Stimulated activated CD4-positive, alpha-beta T cell treated with anti-CD3 and anti-CD28 coated beads, Interleukin-2, amount 100 ng/mL, for 4 hours (primary cell): ENCODE data around the gene KCNMA1.
"Not testable (repeated sequence)": the region's sequence is repeated elsewhere in the genome, so short reads cannot be mapped to it uniquely, and the experiment has no call there.

Source experiments
- DNase-seq: peaks from one replicate; pipeline ENCODE4 v3.0.0-alpha.2; 2020; ENCODE audit warnings: low read depth

The KCNMA1 gene

GRCh38 chr10:77392236-77392721 is 245.3 kb downstream of the KCNMA1 start:
- no peak for DNase-seq

DNA sequence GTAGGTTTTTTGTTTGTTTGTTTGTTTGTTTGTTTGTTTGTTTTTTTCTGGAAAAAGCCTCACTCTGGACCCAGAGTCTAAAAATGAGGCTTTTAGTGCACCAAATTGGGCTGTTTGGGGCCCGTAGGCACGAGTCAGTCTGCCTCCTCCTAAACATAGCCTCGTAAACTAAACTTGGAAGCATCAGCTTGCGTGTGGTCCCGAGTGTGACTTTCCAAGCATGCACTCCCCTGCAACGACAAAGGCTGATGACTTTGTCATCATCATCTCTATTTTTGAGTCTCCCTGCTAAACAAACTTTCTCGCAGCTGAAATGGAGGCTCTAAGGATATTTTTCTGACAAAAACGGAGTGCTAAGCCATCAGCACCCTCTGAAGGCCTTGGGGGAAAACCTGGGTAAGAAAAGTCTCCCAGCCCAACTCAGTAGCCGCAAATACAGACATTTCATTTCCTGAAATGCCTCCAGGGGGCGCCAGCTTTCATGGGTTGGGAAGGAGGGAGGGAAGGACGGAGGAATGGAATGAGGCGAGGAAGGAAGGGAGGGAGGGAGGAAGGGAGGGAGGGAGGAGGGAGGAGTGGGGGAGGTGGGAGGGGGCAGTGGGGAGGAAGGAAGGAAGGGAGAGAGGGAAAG is 245.9 kb downstream of the KCNMA1 start:
- DNase-seq: no peak

- DNase-seq: no peak
These were observed 247.1 kb downstream of the KCNMA1 start for GRCh38 chr10:77390481-77390891.

GRCh38 chr10:77388571-77389100 is 249.0 kb downstream of the KCNMA1 start:
- DNase-seq: no peak

DNA sequence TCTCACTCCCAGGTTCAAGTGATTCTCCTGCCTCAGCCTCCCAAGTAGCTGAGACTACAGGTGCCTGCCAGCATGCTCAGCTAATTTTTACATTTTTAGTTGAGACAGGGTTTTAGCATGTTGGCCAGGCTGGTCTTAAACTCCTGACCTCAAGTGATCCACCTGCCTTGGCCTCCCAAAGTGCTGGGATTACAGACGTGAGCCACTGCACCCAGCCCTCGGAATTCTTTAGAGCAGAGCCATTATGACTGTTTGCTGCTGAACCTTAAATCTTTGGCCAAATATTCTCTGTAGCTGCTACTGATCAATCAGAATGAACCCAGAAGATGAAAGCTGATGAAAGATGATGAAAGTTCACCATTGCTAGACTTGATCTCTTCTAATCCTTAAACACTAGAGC is 249.9 kb downstream of the KCNMA1 start:
- DNase-seq: not testable (repeated sequence)

DNA sequence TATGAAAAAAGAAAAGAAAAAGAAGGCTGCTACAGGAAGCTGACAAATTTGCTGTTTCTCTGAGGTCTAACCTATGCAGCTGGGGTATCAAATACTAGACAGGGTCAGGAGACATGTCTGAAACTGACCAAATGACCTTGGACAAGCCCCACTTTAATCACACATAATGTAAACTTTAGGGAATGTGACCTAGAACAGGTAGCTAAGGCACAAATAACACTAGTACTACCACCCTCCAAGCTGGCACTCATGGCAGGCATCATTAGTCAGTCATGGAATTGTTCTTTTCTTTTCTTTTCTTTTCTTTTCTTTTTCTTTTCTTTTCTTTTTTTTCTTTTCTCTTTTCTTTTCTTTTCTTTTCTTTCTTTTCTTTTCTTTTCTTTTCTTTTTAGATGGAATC is 250.4 kb downstream of the KCNMA1 start:
- DNase-seq: no peak

DNA sequence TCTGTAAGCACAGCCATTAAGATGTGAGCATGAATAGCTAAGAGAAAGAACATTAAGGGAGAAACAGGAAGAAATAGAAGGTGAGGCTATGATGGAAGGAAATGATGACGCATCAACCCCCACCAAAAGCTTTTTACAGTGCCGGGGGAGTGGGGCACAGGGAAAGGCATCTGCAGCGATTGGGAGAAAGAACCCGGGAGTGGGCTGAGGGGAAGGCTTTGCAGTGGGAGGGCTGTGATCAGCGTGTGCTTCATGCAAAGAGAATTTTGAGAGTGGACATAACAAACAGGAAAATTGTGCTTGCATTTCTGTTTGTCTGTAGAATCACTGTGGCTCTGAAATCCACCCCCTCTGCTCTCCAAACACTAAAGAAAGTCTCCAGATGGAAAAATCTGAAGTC is 250.8 kb downstream of the KCNMA1 start:
- DNase-seq: no peak

GRCh38 chr10:77386365-77386764 is 251.2 kb downstream of the KCNMA1 start:
- no peak for DNase-seq

GRCh38 chr10:77385315-77385714 is 252.3 kb downstream of the KCNMA1 start:
- no peak for DNase-seq

GRCh38 chr10:77383861-77384553 is 253.6 kb downstream of the KCNMA1 start:
- DNase-seq: no peak

DNA sequence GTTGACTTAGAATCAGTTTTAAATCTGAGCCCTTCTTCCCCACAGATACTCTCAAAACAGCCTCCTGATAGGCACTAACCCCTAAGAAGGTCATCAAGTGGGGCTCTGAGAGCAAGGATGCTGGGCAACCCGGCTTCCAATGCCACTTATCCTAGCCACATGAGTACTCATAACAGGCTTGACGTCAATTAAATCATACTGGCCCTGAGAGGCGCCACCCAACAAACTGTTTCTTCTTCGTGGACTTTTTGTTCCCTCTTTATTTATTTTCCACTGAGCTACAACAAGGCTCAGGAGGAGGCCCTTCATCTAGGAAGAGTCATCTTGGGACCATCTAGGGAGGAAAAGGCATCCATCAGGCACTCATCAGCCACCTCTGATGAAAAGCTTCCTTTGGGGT is 255.9 kb downstream of the KCNMA1 start:
- DNase-seq: no peak

DNA sequence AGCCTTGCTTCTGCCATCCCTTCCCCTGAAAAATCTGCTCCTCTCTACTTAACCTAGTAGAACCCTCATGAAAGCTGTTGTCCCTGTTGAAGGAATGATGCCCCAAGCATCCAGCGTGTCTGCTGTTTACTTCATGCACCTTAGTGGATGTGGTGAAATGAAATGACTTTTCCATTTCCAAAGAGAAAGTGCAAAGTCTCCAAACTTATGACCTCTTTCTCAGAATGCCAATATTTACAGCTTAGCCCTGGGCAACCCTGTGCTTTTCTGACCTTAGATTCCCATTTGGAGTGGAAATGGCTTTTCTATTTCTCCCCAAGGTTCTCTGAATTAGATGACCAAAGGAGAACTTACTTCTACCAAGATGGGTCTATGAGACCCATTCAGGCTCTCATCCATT is 256.9 kb downstream of the KCNMA1 start:
- DNase-seq: no peak

DNA sequence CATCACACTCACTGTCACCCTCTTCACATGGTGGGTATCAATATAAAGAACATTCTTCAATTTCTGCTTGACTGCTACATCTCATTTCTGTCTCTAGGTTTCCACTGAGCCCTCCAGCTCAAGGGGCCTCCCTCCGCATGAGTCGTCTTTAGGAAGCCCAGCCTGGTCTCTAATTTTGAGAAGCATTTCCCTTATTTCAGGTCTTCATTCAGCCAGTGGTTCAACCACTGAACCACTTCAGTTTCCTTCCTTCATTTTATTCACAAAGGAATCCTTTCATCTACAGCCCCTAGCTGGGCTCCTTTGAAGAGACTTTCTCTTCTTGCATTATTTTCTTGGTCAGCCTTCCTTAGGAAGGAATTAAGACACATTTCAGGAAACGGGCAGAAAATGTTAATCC is 257.4 kb downstream of the KCNMA1 start:
- no peak for DNase-seq

GRCh38 chr10:77378366-77379349 is 258.9 kb downstream of the KCNMA1 start:
- DNase-seq: no peak

DNA sequence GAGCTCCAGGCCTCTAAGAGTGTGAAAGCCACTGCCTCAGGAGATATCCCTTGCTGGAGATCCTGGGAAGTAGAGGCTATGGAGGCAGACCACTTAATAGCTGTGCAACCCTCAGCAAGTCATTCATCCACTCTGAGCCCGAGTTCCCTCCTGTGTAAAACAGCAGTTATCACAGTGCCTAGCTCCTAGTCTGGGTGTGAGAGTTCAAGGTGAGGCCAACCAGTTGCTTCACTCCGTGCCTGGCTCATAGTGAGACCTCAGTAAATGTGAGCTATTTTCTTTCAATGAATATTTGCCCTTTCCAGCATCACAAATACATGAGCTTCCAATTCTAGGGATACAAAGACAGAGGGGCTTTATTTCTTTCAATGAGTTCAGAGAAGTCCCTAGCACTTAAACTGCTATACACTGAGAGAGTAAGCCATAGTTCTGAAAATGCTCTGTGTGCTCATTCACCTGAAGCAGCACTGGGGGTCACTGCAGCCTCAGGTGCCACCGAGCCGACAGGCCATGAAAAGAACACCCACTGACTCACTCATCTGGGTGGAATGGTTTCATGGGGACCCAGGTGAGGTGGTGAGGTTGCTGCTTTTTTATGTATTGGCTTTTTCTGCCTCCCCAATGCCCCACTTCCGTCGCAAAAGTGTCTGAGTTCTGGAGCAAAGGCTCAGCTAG is 259.8 kb downstream of the KCNMA1 start:
- no peak for DNase-seq

GRCh38 chr10:77377034-77377433 is 260.6 kb downstream of the KCNMA1 start:
- no peak for DNase-seq

DNA sequence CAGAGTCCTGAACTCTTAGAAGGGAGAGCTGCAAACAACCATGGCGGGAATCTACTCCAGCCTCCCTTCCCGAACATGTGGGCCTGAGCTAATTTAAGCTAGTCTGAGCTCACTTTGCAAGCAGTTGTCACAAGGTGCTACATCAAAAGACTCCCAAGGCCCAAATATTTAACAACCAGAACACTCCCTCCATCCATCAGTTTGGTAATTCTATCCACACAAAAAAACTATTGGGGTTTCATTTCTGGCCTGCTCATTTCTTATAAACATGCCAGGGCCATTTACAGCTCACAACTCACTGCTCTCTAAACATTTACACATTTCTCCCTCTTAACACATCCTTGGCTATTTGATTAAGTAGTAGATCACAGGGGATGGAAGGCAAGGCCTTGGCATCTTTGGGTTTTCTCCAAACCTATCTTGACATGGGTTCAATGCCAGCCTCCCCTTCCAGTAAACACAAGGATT is 263.4 kb downstream of the KCNMA1 start:
- no peak for DNase-seq

DNA sequence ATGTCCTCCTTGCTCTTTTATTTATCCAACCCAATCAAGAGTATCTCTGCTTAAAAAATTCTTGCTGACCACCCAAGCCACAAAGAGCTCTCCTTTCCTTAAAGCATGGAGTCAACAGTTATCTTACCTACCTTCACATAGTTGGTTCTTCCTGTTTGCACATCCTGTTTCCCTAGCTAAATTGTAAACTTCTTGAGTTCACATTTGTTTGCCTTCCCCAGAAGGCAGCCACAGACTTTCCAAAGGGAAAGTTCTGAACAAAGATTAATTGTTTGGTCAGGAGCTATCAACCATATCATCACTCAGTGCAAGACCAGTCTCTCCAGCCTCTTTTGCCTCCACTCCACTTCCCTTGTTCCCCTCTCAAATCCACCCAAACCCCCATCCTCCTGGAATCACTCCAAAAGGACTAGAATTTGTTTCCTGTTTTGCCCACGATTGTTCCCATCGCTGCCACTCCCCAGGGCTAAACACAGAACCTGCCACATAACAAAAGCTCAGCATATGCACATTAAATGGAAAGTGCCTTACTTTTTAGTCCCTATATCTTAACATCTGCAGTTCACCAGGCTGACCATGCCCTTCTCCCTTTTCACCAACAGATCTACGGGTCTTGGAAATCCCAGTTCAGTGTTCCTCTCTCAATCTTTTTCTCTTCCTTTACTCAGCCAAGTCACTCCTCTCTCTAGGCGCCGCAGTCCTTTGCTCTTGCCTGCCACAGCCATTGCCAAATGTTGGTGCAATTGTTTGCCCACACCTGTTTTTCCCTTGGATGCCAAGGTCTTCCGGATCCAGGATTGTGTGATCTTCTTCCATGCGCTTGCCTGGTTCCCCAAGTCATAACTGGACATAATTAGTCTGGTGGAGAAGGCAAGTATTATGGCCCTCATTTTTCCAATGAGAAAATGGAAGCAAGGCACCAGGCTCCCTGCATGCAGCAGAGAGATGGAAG is 265.5 kb downstream of the KCNMA1 start:
- no peak for DNase-seq

DNA sequence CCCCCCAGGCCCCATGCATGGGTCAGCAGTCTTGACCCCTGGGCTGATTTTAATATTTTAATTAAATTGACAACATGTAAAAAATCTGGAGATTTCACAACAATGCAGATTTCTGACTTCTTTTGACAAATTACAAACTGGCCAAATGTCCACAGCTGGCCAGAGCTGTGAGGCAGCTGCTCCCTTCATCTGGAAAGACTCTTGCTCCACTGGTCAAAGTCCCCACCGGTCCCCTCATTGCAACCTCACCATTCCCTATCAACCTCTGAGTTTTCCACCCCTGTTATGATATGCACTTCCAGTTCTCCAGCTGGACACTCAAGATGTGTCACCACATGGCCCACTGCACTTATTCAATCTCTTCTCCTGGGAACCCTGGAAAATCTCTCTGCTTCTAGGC is 266.2 kb downstream of the KCNMA1 start:
- DNase-seq: no peak

DNA sequence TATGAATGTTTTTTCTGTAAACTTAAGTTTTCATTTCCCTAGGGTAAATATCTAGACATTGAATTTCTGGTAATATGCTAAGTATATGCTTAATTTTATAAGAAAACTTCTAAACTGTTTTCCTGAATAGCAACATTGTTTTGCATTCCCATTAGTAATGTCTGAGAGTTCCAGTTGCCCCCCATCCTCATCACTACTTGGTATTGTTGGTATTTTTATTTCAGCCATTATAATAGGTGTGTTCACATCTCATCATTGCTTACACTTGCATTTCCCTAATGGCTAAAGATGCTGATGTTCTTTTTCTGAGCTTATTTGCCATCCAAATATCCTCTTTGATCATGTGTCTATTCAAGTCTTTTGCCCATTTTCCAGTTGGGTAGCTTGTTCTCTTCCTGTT is 269.6 kb downstream of the KCNMA1 start:
- no peak for DNase-seq
